HepG2 (cell line): ENCODE data around the gene DCST2. TPM values are rescaled to one million over a fixed set of nuclear protein-coding genes. Genes with fewer than 3 reads are reported as not detected.

Source experiments
- AKAP8 ChIP-seq: sonication (generic); formaldehyde crosslinking; IDR thresholded peaks from 2 replicates; pipeline ENCODE4 v1.5.1; 2020; ENCODE audit warnings: mild to moderate bottlenecking, missing genetic modification reagents
- BRCA1 ChIP-seq: sonication (generic); formaldehyde crosslinking; IDR thresholded peaks from 2 replicates; pipeline ENCODE4 v1.4.0; 2020; ENCODE audit warnings: missing genetic modification reagents
- DNMT1 ChIP-seq: sonication (generic); formaldehyde crosslinking; IDR thresholded peaks from 2 replicates; pipeline ENCODE4 v1.5.1; 2020; ENCODE audit warnings: mild to moderate bottlenecking, missing genetic modification reagents
- DPF2 ChIP-seq: sonication (generic); formaldehyde crosslinking; IDR thresholded peaks from 2 replicates; pipeline ENCODE4 v1.4.0; 2020; ENCODE audit warnings: mild to moderate bottlenecking, low read depth, missing genetic modification reagents, borderline replicate concordance
- ERF ChIP-seq: IDR thresholded peaks from 2 replicates; pipeline ENCODE4 v1.6.1; 2018; ENCODE audit warnings: missing biosample characterization, missing genetic modification reagents
- HIVEP1 ChIP-seq: sonication (generic); formaldehyde crosslinking; IDR thresholded peaks from 2 replicates; pipeline ENCODE4 v1.4.0; 2020; ENCODE audit warnings: mild to moderate bottlenecking, missing genetic modification reagents
- NCOA5 ChIP-seq: sonication (generic); formaldehyde crosslinking; IDR thresholded peaks from 2 replicates; pipeline ENCODE4 v1.4.0; 2020; ENCODE audit warnings: missing genetic modification reagents
- RAD51 ChIP-seq: fragments of 450-650 bp; IDR thresholded peaks from 2 replicates; pipeline ENCODE4 v1.6.1; 2016; ENCODE audit warnings: borderline replicate concordance
- RBFOX2 ChIP-seq: fragments of 200-400 bp; formaldehyde crosslinking; IDR thresholded peaks from 2 replicates; pipeline ENCODE4 v1.6.1; 2017; ENCODE audit warnings: low read depth, mild to moderate bottlenecking, low read length
- SAFB2 ChIP-seq: sonication (generic); formaldehyde crosslinking; IDR thresholded peaks from 2 replicates; pipeline ENCODE4 v1.5.1; 2020; ENCODE audit warnings: missing genetic modification reagents, low read depth, mild to moderate bottlenecking, borderline replicate concordance
- SCMH1 ChIP-seq: sonication (generic); formaldehyde crosslinking; IDR thresholded peaks from 2 replicates; pipeline ENCODE4 v1.9.0; 2021; ENCODE audit warnings: missing genetic modification reagents, mild to moderate bottlenecking, borderline replicate concordance
- SMYD3 ChIP-seq: sonication (generic); formaldehyde crosslinking; IDR thresholded peaks from 2 replicates; pipeline ENCODE4 v1.8.1; 2023; ENCODE audit warnings: mild to moderate bottlenecking, missing genetic modification reagents
- SNRNP70 ChIP-seq: fragments of 200-400 bp; formaldehyde crosslinking; IDR thresholded peaks from 2 replicates; pipeline ENCODE4 v1.6.1; 2017; ENCODE audit warnings: mild to moderate bottlenecking, low read depth, low read length, moderate library complexity
- XBP1 ChIP-seq: sonication (generic); formaldehyde crosslinking; IDR thresholded peaks from 2 replicates; pipeline ENCODE4 v1.5.0; 2020; ENCODE audit warnings: missing genetic modification reagents
- ZNF207 ChIP-seq: fragments of 450-650 bp; IDR thresholded peaks from 2 replicates; pipeline ENCODE4 v1.6.1; 2016; ENCODE audit warnings: antibody characterized with exemption, borderline replicate concordance
- ZNF558 ChIP-seq: sonication (generic); formaldehyde crosslinking; IDR thresholded peaks from 2 replicates; pipeline ENCODE4 v1.9.0; 2022; ENCODE audit warnings: mild to moderate bottlenecking, missing genetic modification reagents, borderline replicate concordance
- ZSCAN12 ChIP-seq: sonication (generic); formaldehyde crosslinking; IDR thresholded peaks from 2 replicates; pipeline ENCODE4 v1.9.0; 2021; ENCODE audit warnings: mild to moderate bottlenecking, missing genetic modification reagents
- polyA plus RNA-seq, 8 experiments: library from polyadenylated mRNA; depleted of rRNA in 3 of 8; stranded (reverse) in 7 of 8; unstranded in 1 of 8; fragments of >200 nt; fragmentation: Illumina TruSeq in 4 of 8; extraction: Trizol in 4 of 8; gene quantifications; 2 replicates each; pipeline versions ENCODE4 v1.2.1 to v1.2.3, GENCODE V29; 2011 to 2016; ENCODE audit warnings: low read depth in 4 of 8, missing spikeins in 1 of 8, mixed read lengths in 1 of 8; ENCODE audit not compliant: insufficient read depth in 1 of 8
- total RNA-seq, 5 experiments: library from RNA; depleted of rRNA; stranded (reverse); fragments of >200 nt; fragmentation: Illumina TruSeq; extraction: Trizol; gene quantifications; 2 replicates each; pipeline ENCODE4 v1.2.3, GENCODE V29; 2016; ENCODE audit warnings: low read depth in 1 of 5
- TF ChIP-seq, protein P1 (sequence below), 2 experiments: sonication (generic) in 1 of 2; formaldehyde crosslinking in 1 of 2; IDR thresholded peaks; 2 replicates each; pipeline versions ENCODE4 v1.6.1 to v1.9.0; 2014 to 2022; ENCODE audit warnings: antibody characterized with exemption in 1 of 2, borderline replicate concordance in 1 of 2, inconsistent platforms in 1 of 2, low read depth in 1 of 2, missing genetic modification reagents in 1 of 2
- TF ChIP-seq, protein P2 (sequence below): sonication (generic); formaldehyde crosslinking; IDR thresholded peaks from 2 replicates; pipeline ENCODE4 v1.4.0; 2020; ENCODE audit warnings: missing genetic modification reagents
- TF ChIP-seq, protein P3 (sequence below): sonication (generic); formaldehyde crosslinking; IDR thresholded peaks from 2 replicates; pipeline ENCODE4 v1.5.0; 2020; ENCODE audit warnings: mild to moderate bottlenecking, missing genetic modification reagents

Gene DCST2
- total and polyA plus RNA-seq, 2 of the 13 experiments (the other 11 are each of a cell fraction or from before 2014, with no cell fraction given): 0.74 TPM; not detected in 1

DNA sequence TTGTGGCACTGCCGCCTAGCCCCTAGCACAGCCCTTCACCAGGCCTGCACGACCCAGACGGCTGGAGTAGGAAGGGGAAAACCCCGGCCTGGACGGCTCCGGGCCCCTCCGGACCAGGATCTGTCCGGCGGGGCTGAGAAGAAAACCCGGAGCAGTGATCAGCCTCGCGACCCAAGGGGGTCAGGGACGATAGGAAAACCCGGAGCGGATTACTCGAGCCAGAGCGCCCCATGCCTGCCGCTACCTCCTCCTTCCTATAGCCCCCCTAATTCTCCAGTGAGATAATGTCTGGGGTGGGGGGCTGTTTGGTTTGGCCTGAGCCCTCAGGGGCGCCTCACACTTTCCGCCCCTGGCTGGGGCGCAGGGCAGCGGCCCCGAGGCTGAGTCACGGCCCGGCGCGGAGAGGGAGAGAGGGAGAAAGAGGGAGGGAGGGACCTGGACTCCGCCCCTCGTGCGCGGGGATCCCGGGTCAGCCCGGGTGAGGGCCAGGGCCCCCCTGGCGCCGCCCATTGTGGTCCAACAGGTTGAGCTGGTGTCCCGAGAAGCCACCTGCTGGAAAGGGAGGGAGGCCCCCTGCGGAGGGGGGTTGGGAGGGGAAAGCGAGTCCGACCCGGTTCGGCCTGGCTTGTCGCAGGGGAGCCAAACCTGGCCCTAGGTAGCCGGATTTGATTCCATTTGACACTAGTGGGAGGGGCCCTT is 32.7 kb downstream of the DCST2 start (continued):
- TF ChIP-seq RAD51: no peak
- TF ChIP-seq ERF (CRISPR knock-in tag): peak; percentile 80
- TF ChIP-seq HIVEP1 (CRISPR knock-in tag): peak; percentile 99
- TF ChIP-seq, protein P1, sequence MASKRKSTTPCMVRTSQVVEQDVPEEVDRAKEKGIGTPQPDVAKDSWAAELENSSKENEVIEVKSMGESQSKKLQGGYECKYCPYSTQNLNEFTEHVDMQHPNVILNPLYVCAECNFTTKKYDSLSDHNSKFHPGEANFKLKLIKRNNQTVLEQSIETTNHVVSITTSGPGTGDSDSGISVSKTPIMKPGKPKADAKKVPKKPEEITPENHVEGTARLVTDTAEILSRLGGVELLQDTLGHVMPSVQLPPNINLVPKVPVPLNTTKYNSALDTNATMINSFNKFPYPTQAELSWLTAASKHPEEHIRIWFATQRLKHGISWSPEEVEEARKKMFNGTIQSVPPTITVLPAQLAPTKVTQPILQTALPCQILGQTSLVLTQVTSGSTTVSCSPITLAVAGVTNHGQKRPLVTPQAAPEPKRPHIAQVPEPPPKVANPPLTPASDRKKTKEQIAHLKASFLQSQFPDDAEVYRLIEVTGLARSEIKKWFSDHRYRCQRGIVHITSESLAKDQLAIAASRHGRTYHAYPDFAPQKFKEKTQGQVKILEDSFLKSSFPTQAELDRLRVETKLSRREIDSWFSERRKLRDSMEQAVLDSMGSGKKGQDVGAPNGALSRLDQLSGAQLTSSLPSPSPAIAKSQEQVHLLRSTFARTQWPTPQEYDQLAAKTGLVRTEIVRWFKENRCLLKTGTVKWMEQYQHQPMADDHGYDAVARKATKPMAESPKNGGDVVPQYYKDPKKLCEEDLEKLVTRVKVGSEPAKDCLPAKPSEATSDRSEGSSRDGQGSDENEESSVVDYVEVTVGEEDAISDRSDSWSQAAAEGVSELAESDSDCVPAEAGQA (IDR thresholded peaks at IDR 0.05; ENCODE audit: low read depth): peak; percentile 37; the same call in 1 of the 2 replicates
- TF ChIP-seq, protein P1 (CRISPR knock-in tag; IDR thresholded peaks at IDR 0.05; ENCODE audit: borderline replicate concordance): no peak
- peak; percentile 53; the same call in 1 of the 2 replicates for TF ChIP-seq SMYD3 (CRISPR knock-in tag)
- TF ChIP-seq, protein P2, sequence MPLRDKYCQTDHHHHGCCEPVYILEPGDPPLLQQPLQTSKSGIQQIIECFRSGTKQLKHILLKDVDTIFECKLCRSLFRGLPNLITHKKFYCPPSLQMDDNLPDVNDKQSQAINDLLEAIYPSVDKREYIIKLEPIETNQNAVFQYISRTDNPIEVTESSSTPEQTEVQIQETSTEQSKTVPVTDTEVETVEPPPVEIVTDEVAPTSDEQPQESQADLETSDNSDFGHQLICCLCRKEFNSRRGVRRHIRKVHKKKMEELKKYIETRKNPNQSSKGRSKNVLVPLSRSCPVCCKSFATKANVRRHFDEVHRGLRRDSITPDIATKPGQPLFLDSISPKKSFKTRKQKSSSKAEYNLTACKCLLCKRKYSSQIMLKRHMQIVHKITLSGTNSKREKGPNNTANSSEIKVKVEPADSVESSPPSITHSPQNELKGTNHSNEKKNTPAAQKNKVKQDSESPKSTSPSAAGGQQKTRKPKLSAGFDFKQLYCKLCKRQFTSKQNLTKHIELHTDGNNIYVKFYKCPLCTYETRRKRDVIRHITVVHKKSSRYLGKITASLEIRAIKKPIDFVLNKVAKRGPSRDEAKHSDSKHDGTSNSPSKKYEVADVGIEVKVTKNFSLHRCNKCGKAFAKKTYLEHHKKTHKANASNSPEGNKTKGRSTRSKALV (CRISPR knock-in tag): peak; percentile 73; the same call in 1 of the 2 replicates
- TF ChIP-seq RBFOX2: peak; percentile 88
- TF ChIP-seq DNMT1 (CRISPR knock-in tag): no peak
- no peak for TF ChIP-seq NCOA5 (CRISPR knock-in tag)
- TF ChIP-seq DPF2 (CRISPR knock-in tag): 0 out of 2 replicates have a peak, but pooled peaks have one; percentile 33
- no peak for TF ChIP-seq ZNF207
- no peak; the same call in 1 of the 2 replicates for TF ChIP-seq SAFB2 (CRISPR knock-in tag)
- no peak for TF ChIP-seq SCMH1
- no peak; the same call in none of the 2 replicates for TF ChIP-seq BRCA1 (CRISPR knock-in tag)
- no peak for TF ChIP-seq SNRNP70
- no peak for TF ChIP-seq XBP1 (CRISPR knock-in tag)
- TF ChIP-seq, protein P3, sequence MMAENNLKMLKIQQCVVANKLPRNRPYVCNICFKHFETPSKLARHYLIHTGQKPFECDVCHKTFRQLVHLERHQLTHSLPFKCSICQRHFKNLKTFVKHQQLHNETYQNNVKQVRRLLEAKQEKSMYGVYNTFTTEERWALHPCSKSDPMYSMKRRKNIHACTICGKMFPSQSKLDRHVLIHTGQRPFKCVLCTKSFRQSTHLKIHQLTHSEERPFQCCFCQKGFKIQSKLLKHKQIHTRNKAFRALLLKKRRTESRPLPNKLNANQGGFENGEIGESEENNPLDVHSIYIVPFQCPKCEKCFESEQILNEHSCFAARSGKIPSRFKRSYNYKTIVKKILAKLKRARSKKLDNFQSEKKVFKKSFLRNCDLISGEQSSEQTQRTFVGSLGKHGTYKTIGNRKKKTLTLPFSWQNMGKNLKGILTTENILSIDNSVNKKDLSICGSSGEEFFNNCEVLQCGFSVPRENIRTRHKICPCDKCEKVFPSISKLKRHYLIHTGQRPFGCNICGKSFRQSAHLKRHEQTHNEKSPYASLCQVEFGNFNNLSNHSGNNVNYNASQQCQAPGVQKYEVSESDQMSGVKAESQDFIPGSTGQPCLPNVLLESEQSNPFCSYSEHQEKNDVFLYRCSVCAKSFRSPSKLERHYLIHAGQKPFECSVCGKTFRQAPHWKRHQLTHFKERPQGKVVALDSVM: no peak; the same call in 1 of the 2 replicates
- TF ChIP-seq ZSCAN12: no peak
- no peak for TF ChIP-seq AKAP8 (CRISPR knock-in tag)
- TF ChIP-seq ZNF558 (CRISPR knock-in tag): 0 out of 2 replicates have a peak, but pooled peaks have one; percentile 68
